Endothelial cell of umbilical vein (primary cell): ENCODE data around the gene RMND5A.

Experiments used
- JUN ChIP-seq: IDR thresholded peaks from 2 replicates; pipeline ENCODE4 v1.6.1; 2011; ENCODE audit warnings: borderline replicate concordance, low read depth; ENCODE audit not compliant: insufficient read length, insufficient read depth
- TF ChIP-seq, protein P1 (sequence below), 2 donors: IDR thresholded peaks; 1 replicate in 1 of 2; 2 replicates in 1 of 2; pipeline ENCODE4 v1.5.1; 2011; ENCODE audit warnings: low read length in 2 of 2, mild to moderate bottlenecking in 2 of 2, moderate library complexity in 2 of 2, control low read depth in 1 of 2, inconsistent platforms in 1 of 2, low read depth in 1 of 2; ENCODE audit not compliant: insufficient read depth in 1 of 2; ENCODE audit errors: extremely low read depth in 1 of 2

DNA sequence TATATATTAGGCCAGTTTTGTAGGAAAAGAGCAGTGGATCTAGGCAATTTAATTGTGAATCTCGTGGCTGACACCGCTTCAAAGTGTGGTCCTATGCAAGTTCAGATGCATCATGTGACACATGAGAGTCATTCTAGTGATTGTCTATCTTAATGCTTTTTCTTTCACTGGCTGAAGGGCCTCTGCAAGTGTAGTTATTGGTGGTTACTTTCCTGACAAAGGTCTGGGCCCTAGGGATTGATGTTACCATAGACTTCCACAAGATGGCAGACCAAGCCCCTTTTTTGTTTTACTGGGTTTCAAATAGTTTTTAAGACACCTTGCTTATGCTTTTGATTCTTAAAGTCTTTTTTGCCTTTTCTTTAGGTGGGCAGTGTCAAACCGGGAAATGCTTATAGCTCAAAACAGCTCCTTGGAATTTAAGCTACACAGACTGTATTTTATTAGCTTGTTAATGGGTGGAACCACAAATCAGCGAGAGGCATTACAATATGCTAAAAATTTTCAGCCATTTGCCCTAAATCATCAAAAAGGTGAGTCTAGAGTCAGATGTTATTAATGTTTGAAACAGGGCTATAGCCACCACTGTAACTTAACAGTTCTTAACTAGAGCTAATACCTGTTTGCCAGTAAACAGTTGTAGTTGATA, 44.7 kb downstream of the RMND5A start:
- no peak for TF ChIP-seq JUN
- TF ChIP-seq, protein P1, sequence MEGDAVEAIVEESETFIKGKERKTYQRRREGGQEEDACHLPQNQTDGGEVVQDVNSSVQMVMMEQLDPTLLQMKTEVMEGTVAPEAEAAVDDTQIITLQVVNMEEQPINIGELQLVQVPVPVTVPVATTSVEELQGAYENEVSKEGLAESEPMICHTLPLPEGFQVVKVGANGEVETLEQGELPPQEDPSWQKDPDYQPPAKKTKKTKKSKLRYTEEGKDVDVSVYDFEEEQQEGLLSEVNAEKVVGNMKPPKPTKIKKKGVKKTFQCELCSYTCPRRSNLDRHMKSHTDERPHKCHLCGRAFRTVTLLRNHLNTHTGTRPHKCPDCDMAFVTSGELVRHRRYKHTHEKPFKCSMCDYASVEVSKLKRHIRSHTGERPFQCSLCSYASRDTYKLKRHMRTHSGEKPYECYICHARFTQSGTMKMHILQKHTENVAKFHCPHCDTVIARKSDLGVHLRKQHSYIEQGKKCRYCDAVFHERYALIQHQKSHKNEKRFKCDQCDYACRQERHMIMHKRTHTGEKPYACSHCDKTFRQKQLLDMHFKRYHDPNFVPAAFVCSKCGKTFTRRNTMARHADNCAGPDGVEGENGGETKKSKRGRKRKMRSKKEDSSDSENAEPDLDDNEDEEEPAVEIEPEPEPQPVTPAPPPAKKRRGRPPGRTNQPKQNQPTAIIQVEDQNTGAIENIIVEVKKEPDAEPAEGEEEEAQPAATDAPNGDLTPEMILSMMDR (IDR thresholded peaks at IDR 0.05; ENCODE audit: extremely low read depth in 1 of 2, insufficient read depth in 1 of 2, low read depth in 1 of 2, low read length in 2 of 2): peak; percentile 57 to 59
